WTC11 (cell line): Measurements from ENCODE around the gene TOGARAM2. TPM values are rescaled to one million over a fixed set of nuclear protein-coding genes. Genes with fewer than 3 reads are reported as not detected.

Source experiments
- ATAC-seq: fragments of 200-7000 bp; cut with Tn5 transposase; 2 replicates; pipeline ENCODE4 v1.10.0; 2021; ENCODE audit warnings: mild to moderate bottlenecking, moderate library complexity
- CTCF ChIA-PET: fragments of 300-600 bp; sonication (Branson Sonifier 250); formaldehyde crosslinking; loops from one replicate; lab custom pipeline; 2021; ENCODE audit warnings: antibody characterized with exemption; lab: Charles Lee
- POLR2A ChIA-PET: fragments of 350-600 bp; sonication (Branson Sonifier 250); formaldehyde crosslinking; loops from one replicate; lab custom pipeline; 2021; ENCODE audit warnings: antibody characterized with exemption; lab: Charles Lee
- DNase-seq: peaks from one replicate; pipeline ENCODE4 v3.0.0; 2021; ENCODE audit warnings: low spot score
- H3K27ac Mint-ChIP-seq: 2 replicates; pipeline ENCODE4 v1.8.0; 2021; ENCODE audit warnings: mixed read lengths
- H3K27me3 Mint-ChIP-seq: 2 replicates; pipeline ENCODE4 v1.8.0; 2021; ENCODE audit warnings: low read depth, mild to moderate bottlenecking, moderate library complexity, mixed read lengths
- H3K36me3 Mint-ChIP-seq: 2 replicates; pipeline ENCODE4 v1.8.0; 2021; ENCODE audit warnings: mixed read lengths
- H3K4me1 Mint-ChIP-seq: 2 replicates; pipeline ENCODE4 v1.8.0; 2022; ENCODE audit warnings: mixed read lengths
- H3K4me3 Mint-ChIP-seq: 2 replicates; pipeline ENCODE4 v1.8.0; 2021; ENCODE audit warnings: mild to moderate bottlenecking, moderate library complexity, mixed read lengths
- H3K9me3 Mint-ChIP-seq: 2 replicates; pipeline ENCODE4 v1.8.0; 2021; ENCODE audit warnings: mixed read lengths
- AR ChIP-seq: fragments of 250-450 bp; sonication (Bioruptor Pico); IDR thresholded peaks from 2 replicates; pipeline ENCODE4 v1.9.0; 2021; ENCODE audit warnings: mild to moderate bottlenecking
- ATF3 ChIP-seq: sonication (generic); formaldehyde crosslinking; conservative IDR thresholded peaks from 2 replicates; pipeline ENCODE4 v1.8.1; 2022; ENCODE audit warnings: mild to moderate bottlenecking, missing genetic modification reagents
- CBFB ChIP-seq: sonication (generic); formaldehyde crosslinking; IDR thresholded peaks from 2 replicates; pipeline ENCODE4 v1.8.1; 2022; ENCODE audit warnings: mild to moderate bottlenecking, low read depth, missing genetic modification reagents
- CDX4 ChIP-seq: fragments of 250-450 bp; sonication (Bioruptor Pico); IDR thresholded peaks from 2 replicates; pipeline ENCODE4 v1.9.0; 2021; ENCODE audit warnings: moderate library complexity, mild to moderate bottlenecking, inconsistent platforms, borderline replicate concordance
- CREB1 ChIP-seq: sonication (generic); formaldehyde crosslinking; IDR thresholded peaks from 2 replicates; pipeline ENCODE4 v1.8.0; 2023; ENCODE audit warnings: mild to moderate bottlenecking, missing genetic modification reagents
- CTCF ChIP-seq: fragments of 200-600 bp; IDR thresholded peaks from 2 replicates; pipeline ENCODE4 v1.8.0; 2022; ENCODE audit warnings: antibody characterized with exemption
- E2F1 ChIP-seq: sonication (generic); formaldehyde crosslinking; IDR thresholded peaks from 2 replicates; pipeline ENCODE4 v1.8.0; 2022; ENCODE audit warnings: mild to moderate bottlenecking, missing genetic modification reagents
- E2F4 ChIP-seq: sonication (generic); formaldehyde crosslinking; IDR thresholded peaks from 2 replicates; pipeline ENCODE4 v1.8.1; 2022; ENCODE audit warnings: low read depth, mild to moderate bottlenecking, moderate library complexity, missing genetic modification reagents, borderline replicate concordance
- E2F5 ChIP-seq: sonication (generic); formaldehyde crosslinking; IDR thresholded peaks from 2 replicates; pipeline ENCODE4 v1.8.1; 2022; ENCODE audit warnings: mild to moderate bottlenecking, moderate library complexity, missing genetic modification reagents
- EMX1 ChIP-seq: fragments of 250-450 bp; sonication (Bioruptor Pico); IDR thresholded peaks from 2 replicates; pipeline ENCODE4 v1.8.0; 2021; ENCODE audit warnings: mild to moderate bottlenecking
- ESRRA ChIP-seq: sonication (generic); formaldehyde crosslinking; IDR thresholded peaks from 2 replicates; pipeline ENCODE4 v1.8.1; 2022; ENCODE audit warnings: mild to moderate bottlenecking, missing genetic modification reagents, borderline replicate concordance
- GABPB1 ChIP-seq: sonication (generic); formaldehyde crosslinking; IDR thresholded peaks from 2 replicates; pipeline ENCODE4 v1.8.1; 2023; ENCODE audit warnings: mild to moderate bottlenecking, missing genetic modification reagents
- GTF2I ChIP-seq: fragments of 250-450 bp; sonication (Bioruptor Pico); conservative IDR thresholded peaks from 2 replicates; pipeline ENCODE4 v1.4.0; 2021; ENCODE audit warnings: mild to moderate bottlenecking
- MLX ChIP-seq: sonication (generic); formaldehyde crosslinking; IDR thresholded peaks from 2 replicates; pipeline ENCODE4 v1.8.1; 2023; ENCODE audit warnings: mild to moderate bottlenecking, missing genetic modification reagents, moderate library complexity
- NFYB ChIP-seq: sonication (generic); formaldehyde crosslinking; conservative IDR thresholded peaks from 2 replicates; pipeline ENCODE4 v1.8.0; 2022; ENCODE audit warnings: low read depth, missing genetic modification reagents
- NR2C2 ChIP-seq: sonication (generic); formaldehyde crosslinking; IDR thresholded peaks from 2 replicates; pipeline ENCODE4 v1.8.0; 2022; ENCODE audit warnings: mild to moderate bottlenecking, missing genetic modification reagents
- OVOL2 ChIP-seq: fragments of 250-450 bp; sonication (Bioruptor Pico); IDR thresholded peaks from 2 replicates; pipeline ENCODE4 v1.9.0; 2021; ENCODE audit warnings: mild to moderate bottlenecking, borderline replicate concordance
- SMAD4 ChIP-seq: sonication (generic); formaldehyde crosslinking; IDR thresholded peaks from 2 replicates; pipeline ENCODE4 v1.8.0; 2022; ENCODE audit warnings: mild to moderate bottlenecking, missing genetic modification reagents
- SP1 ChIP-seq: sonication (generic); formaldehyde crosslinking; conservative IDR thresholded peaks from 2 replicates; pipeline ENCODE4 v1.8.1; 2022; ENCODE audit warnings: missing genetic modification reagents
- TP53 ChIP-seq: sonication (generic); formaldehyde crosslinking; IDR thresholded peaks from 2 replicates; pipeline ENCODE4 v1.8.1; 2023; ENCODE audit warnings: mild to moderate bottlenecking, missing genetic modification reagents
- ZNF219 ChIP-seq: sonication (generic); formaldehyde crosslinking; IDR thresholded peaks from 2 replicates; pipeline ENCODE4 v1.8.0; 2023; ENCODE audit warnings: missing genetic modification reagents, mild to moderate bottlenecking, borderline replicate concordance
- ZNF281 ChIP-seq: sonication (generic); formaldehyde crosslinking; IDR thresholded peaks from 2 replicates; pipeline ENCODE4 v1.8.0; 2023; ENCODE audit warnings: mild to moderate bottlenecking, missing genetic modification reagents
- ZNF671 ChIP-seq: fragments of 250-450 bp; sonication (Bioruptor Pico); IDR thresholded peaks from 2 replicates; pipeline ENCODE4 v1.8.0; 2021; ENCODE audit warnings: mild to moderate bottlenecking
- total RNA-seq: library from RNA; stranded (reverse); gene quantifications from 3 replicates; pipeline ENCODE4 v1.2.3, GENCODE V29; 2021

Gene TOGARAM2
- total RNA-seq, 1 experiment from 2014 or later = 1.0 TPM

GRCh38 chr2:28974252-28974651, 6.8 kb upstream of the TOGARAM2 start (continued):
- TF ChIP-seq E2F1 (CRISPR knock-in tag) (no peak), TP53 (CRISPR knock-in tag) (no peak), NR2C2 (CRISPR knock-in tag) (no peak), CBFB (CRISPR knock-in tag) (no peak)

GRCh38 chr2:28975671-28976070, 5.4 kb upstream of the TOGARAM2 start:
- H3K4me3 Mint-ChIP-seq = no peak overlapping the region
- DNase-seq = no peak
- no peak for ATAC-seq
- POLR2A ChIA-PET = no interaction called here
- H3K27ac Mint-ChIP-seq = no peak overlapping the region
- no peaks in the 10 kb centered on the region for H3K9me3 Mint-ChIP-seq
- H3K4me1 Mint-ChIP-seq = no peaks in the 10 kb centered on the region
- H3K36me3 Mint-ChIP-seq = no peaks in the 10 kb centered on the region
- TF ChIP-seq OVOL2 (CRISPR knock-in tag) (no peak), EMX1 (CRISPR knock-in tag) (no peak), SMAD4 (CRISPR knock-in tag) (no peak), ATF3 (CRISPR knock-in tag) (no peak), MLX (CRISPR knock-in tag) (no peak), CDX4 (CRISPR knock-in tag) (no peak), SP1 (CRISPR knock-in tag) (no peak), CTCF (no peak), NFYB (no peak), NR2C2 (CRISPR knock-in tag) (no peak), ZNF219 (no peak), AR (CRISPR knock-in tag) (no peak), CREB1 (CRISPR knock-in tag) (no peak), E2F4 (CRISPR knock-in tag) (no peak), GTF2I (CRISPR knock-in tag) (no peak), E2F5 (CRISPR knock-in tag) (no peak), ZNF281 (CRISPR knock-in tag) (no peak), ZNF671 (no peak), GABPB1 (CRISPR knock-in tag) (no peak), ESRRA (no peak)
- no peaks in the 10 kb centered on the region for H3K27me3 Mint-ChIP-seq
- CTCF ChIA-PET = no interaction called here
